Activated CD8-positive, alpha-beta T cell treated with anti-CD3 and anti-CD28 coated beads for 36 hours (primary cell): Measurements from ENCODE around the gene SLC27A6. TPM values are rescaled to one million over a fixed set of nuclear protein-coding genes. Genes with fewer than 3 reads are reported as not detected.

Source experiments
- ATAC-seq: fragments of 200-7000 bp; cut with Tn5 transposase; one replicate; pipeline ENCODE4 v1.10.0; 2021; ENCODE audit warnings: mild to moderate bottlenecking, moderate library complexity
- CTCF ChIA-PET: fragments of 350-600 bp; sonication (Branson Sonifier 250); formaldehyde crosslinking; loops from one replicate; lab custom pipeline; 2021; ENCODE audit warnings: antibody characterized with exemption; lab: Charles Lee
- POLR2A ChIA-PET: fragments of 350-600 bp; sonication (Branson Sonifier 250); formaldehyde crosslinking; loops from one replicate; lab custom pipeline; 2021; ENCODE audit warnings: antibody characterized with exemption; lab: Charles Lee
- DNase-seq: peaks from one replicate; pipeline ENCODE4 v3.0.0-alpha.2; 2020
- H3K27ac Mint-ChIP-seq: one replicate; pipeline ENCODE4 v1.8.0; 2021; ENCODE audit warnings: mild to moderate bottlenecking, mixed read lengths
- H3K27me3 Mint-ChIP-seq: one replicate; pipeline ENCODE4 v1.8.0; 2021; ENCODE audit warnings: mixed read lengths
- H3K36me3 Mint-ChIP-seq: one replicate; pipeline ENCODE4 v1.8.0; 2021; ENCODE audit warnings: low read depth, mixed read lengths
- H3K4me1 Mint-ChIP-seq: one replicate; pipeline ENCODE4 v1.8.0; 2021; ENCODE audit warnings: low read depth, mixed read lengths
- H3K4me3 Mint-ChIP-seq: one replicate; pipeline ENCODE4 v1.8.0; 2021; ENCODE audit warnings: mild to moderate bottlenecking, moderate library complexity, mixed read lengths
- H3K9me3 Mint-ChIP-seq: one replicate; pipeline ENCODE4 v1.8.0; 2021; ENCODE audit warnings: mixed read lengths
- CTCF ChIP-seq: fragments of 200-600 bp; IDR thresholded peaks from one replicate; pipeline ENCODE4 v1.8.0; 2022; ENCODE audit warnings: antibody characterized with exemption, mild to moderate bottlenecking
- intact Hi-C: fragments of 100-400 bp; cut with micrococcal nuclease; formaldehyde crosslinking; loops from one replicate; pipeline ENCODE4 v1.10.0; 2022
- total RNA-seq, 2 experiments: library from RNA; stranded (reverse); gene quantifications; one replicate each; pipeline ENCODE4 v1.2.3, GENCODE V29; 2021

Gene SLC27A6
- total RNA-seq, 2 experiments from 2014 or later = not detected

GRCh38 chr5:128988476-128988875 is 23.2 kb downstream of the SLC27A6 start:
- TF ChIP-seq CTCF = no peak
- DNase-seq (no peak), ATAC-seq (no peak)
- no peaks in the 10 kb centered on the region for H3K36me3 Mint-ChIP-seq
- H3K27ac Mint-ChIP-seq = no peak overlapping the region
- CTCF ChIA-PET = no interaction called here
- intact Hi-C loops = no loop called here
- no peak overlapping the region for H3K4me3 Mint-ChIP-seq
- POLR2A ChIA-PET = no interaction called here
- H3K4me1 Mint-ChIP-seq = no peaks in the 10 kb centered on the region
- no peaks in the 10 kb centered on the region for H3K27me3 Mint-ChIP-seq
- no peaks in the 10 kb centered on the region for H3K9me3 Mint-ChIP-seq

GRCh38 chr5:129001841-129002526 is 36.7 kb downstream of the SLC27A6 start:
- DNase-seq (no peak), ATAC-seq (no peak)
- ChIA-PET CTCF (no interaction called here), POLR2A (no interaction called here)
- H3K9me3 Mint-ChIP-seq = no peaks in the 10 kb centered on the region
- no peak for TF ChIP-seq CTCF
- H3K4me3 Mint-ChIP-seq = no peak overlapping the region
- peaks cover 1% of the 10 kb centered on the region for H3K27me3 Mint-ChIP-seq
- no peak overlapping the region for H3K27ac Mint-ChIP-seq
- no peaks in the 10 kb centered on the region for H3K4me1 Mint-ChIP-seq
- no peaks in the 10 kb centered on the region for H3K36me3 Mint-ChIP-seq
- intact Hi-C loops = no loop called here

GRCh38 chr5:129002527-129002842 is 37.2 kb downstream of the SLC27A6 start:
- no peak for TF ChIP-seq CTCF
- no peaks in the 10 kb centered on the region for H3K9me3 Mint-ChIP-seq
- ChIA-PET POLR2A (no interaction called here), CTCF (no interaction called here)
- H3K27ac Mint-ChIP-seq = no peak overlapping the region
- no peak for DNase-seq
- peaks cover 1% of the 10 kb centered on the region for H3K27me3 Mint-ChIP-seq
- H3K4me3 Mint-ChIP-seq = no peak overlapping the region
- H3K4me1 Mint-ChIP-seq = no peaks in the 10 kb centered on the region
- no peaks in the 10 kb centered on the region for H3K36me3 Mint-ChIP-seq
- intact Hi-C loops = no loop called here
- ATAC-seq = no peak

GRCh38 chr5:129003232-129003631 is 37.9 kb downstream of the SLC27A6 start:
- ChIA-PET CTCF (interaction anchor here (1.1 kb wide), 1 partner anchor 10 kb away, joined by 3 read pairs; no protein-coding TSS in a partner anchor), POLR2A (no interaction called here)
- Mint-ChIP-seq H3K27me3 (peaks cover 1% of the 10 kb centered on the region), H3K4me3 (no peak overlapping the region), H3K27ac (no peak overlapping the region), H3K4me1 (no peaks in the 10 kb centered on the region), H3K36me3 (no peaks in the 10 kb centered on the region), H3K9me3 (no peaks in the 10 kb centered on the region)
- DNase-seq = no peak
- TF ChIP-seq CTCF = no peak
- intact Hi-C loops = no loop called here
- ATAC-seq = no peak

- ChIA-PET POLR2A (no interaction called here), CTCF (no interaction called here)
- peaks cover 5% of the 10 kb centered on the region for H3K27me3 Mint-ChIP-seq
- no peak for DNase-seq
- intact Hi-C loops = no loop called here
- H3K4me1 Mint-ChIP-seq = no peaks in the 10 kb centered on the region
- no peaks in the 10 kb centered on the region for H3K36me3 Mint-ChIP-seq
- TF ChIP-seq CTCF = no peak
- no peaks in the 10 kb centered on the region for H3K9me3 Mint-ChIP-seq
- ATAC-seq = no peak
- no peak overlapping the region for H3K27ac Mint-ChIP-seq
- H3K4me3 Mint-ChIP-seq = no peak overlapping the region
Measured at GRCh38 chr5:129014185-129014584, 48.9 kb downstream of the SLC27A6 start.
